PFSK-1 (cell line): ENCODE results near the gene ZBTB1.

Source experiments
- POLR2AphosphoS5 ChIP-seq: IDR thresholded peaks from 2 replicates; pipeline ENCODE4 v1.6.1; 2012; ENCODE audit warnings: low read depth, mild to moderate bottlenecking, control low read depth, low read length, moderate library complexity
- REST ChIP-seq, 2 experiments: IDR thresholded peaks; 2 replicates each; pipeline versions ENCODE4 v1.6.1 to v1.8.0; 2011 to 2012; ENCODE audit warnings: low read depth in 2 of 2, low read length in 2 of 2, control low read depth in 1 of 2, inconsistent platforms in 1 of 2, mild to moderate bottlenecking in 1 of 2, moderate library complexity in 1 of 2; ENCODE audit not compliant: insufficient read depth in 1 of 2
- SIN3A ChIP-seq: IDR thresholded peaks from 2 replicates; pipeline ENCODE4 v1.6.1; 2012; ENCODE audit warnings: mild to moderate bottlenecking, low read length, moderate library complexity, borderline replicate concordance; ENCODE audit not compliant: insufficient read depth
- TAF1 ChIP-seq: IDR thresholded peaks from 2 replicates; pipeline ENCODE4 v1.6.1; 2012; ENCODE audit warnings: low read length, control low read depth, borderline replicate concordance; ENCODE audit not compliant: insufficient read depth

DNA sequence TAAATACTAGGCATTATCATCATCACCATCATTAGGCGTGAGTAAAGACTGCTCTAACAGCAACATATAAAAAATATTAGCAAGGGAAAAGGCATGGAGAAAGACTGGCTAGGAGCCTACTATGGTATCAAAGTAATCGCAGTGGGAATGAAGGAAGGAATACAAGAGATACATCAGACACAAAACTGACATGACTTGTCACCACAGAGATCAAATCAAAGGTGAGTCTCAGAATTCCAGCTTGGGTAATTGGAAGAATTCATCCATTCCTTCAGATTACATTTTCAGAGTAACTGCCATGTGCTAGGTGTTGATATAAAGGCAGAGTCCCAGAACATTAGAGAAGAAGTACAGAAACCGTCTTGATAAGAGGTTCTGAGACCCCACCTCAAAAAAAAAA, 11.1 kb upstream of the ZBTB1 start:
- TF ChIP-seq POLR2AphosphoS5 (no peak), REST (IDR thresholded peaks at IDR 0.05; ENCODE audit: insufficient read depth in 1 of 2, low read depth in 2 of 2, low read length in 2 of 2) (no peak), SIN3A (no peak), TAF1 (no peak)
